ENCODE data around the gene ACE2. TPM values are rescaled to one million over a fixed set of nuclear protein-coding genes. Genes with fewer than 3 reads are reported as not detected.
"Not testable (repeated sequence)": the region's sequence is repeated elsewhere in the genome, so short reads cannot be mapped to it uniquely, and the experiment has no call there.

The ACE2 gene
- total RNA-seq (1 to 10 TPM; 2.0 to 3.6 TPM), polyA plus RNA-seq (ENCODE audit: insufficient read length in 6 of 6) (1 to 10 TPM in 1 of 6 donors, under 1 TPM in 5; 0.49 to 1.5 (median 0.69) TPM)
- long read RNA-seq, donor 1, partial matches to known transcripts: 0 of 1 reads
- long read RNA-seq, donor 1, other reads (novel, unspliced or antisense): 0 of 1 reads
- long read RNA-seq, donor 2: 0 reads
- long read RNA-seq, donor 3: 0 reads
- long read RNA-seq, donor 4, partial matches to known transcripts: 0 of 2 reads
- long read RNA-seq, donor 4, other reads (novel, unspliced or antisense): 2 of 2 reads
- long read RNA-seq, donor 5, partial matches to known transcripts: 0 of 1 reads
- long read RNA-seq, donor 5, other reads (novel, unspliced or antisense): 0 of 1 reads
- long read RNA-seq, donor 6, partial matches to known transcripts: 0 of 1 reads
- long read RNA-seq, donor 6, other reads (novel, unspliced or antisense): 0 of 1 reads
- long read RNA-seq, donor 7: 0 reads
- long read RNA-seq, donor 8: 0 reads
- long read RNA-seq, donor 9: 0 reads
- long read RNA-seq, donor 10: 0 reads
- long read RNA-seq, donor 11: 0 reads
- long read RNA-seq, donor 12: 0 reads

DNA sequence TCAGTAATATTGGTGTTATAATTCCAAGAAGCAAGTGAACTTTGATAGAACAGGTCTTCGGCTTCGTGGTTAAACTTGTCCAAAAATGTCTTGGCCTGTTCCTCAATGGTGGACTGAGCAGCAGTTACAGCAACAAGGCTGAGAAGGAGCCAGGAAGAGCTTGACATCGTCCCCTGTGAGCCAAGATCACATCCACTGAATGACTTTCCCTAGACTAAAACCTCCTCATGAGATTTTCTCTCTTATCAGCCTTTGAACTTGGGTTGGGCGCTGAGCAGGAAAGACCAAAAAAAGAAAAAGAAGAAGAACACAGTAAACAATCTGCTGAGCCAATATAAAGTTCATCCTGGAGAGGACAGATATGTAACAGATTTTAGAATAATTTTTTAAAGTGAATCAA is at the start of gene ACE2:
Gene ACE2 (minus strand): TSS at position 216 of the 400 bp plus-strand sequence. CDS start 49 bp downstream, at position 167.
- ATAC-seq: no peak
- intact Hi-C loops (cut with DNase I): no loop called here
- Histone ChIP-seq H3K36me3 (no peaks in the 10 kb centered on the region), H3K4me3 (no peak within 1 kb of the TSS), H3K27ac (no peak within 1 kb of the TSS), H3K4me1 (no peaks in the 10 kb centered on the region), H3K9me3 (no peaks in the 10 kb centered on the region), H3K27me3 (peaks cover 0 to 7% of the 10 kb centered on the region in 2 donors)
- no peak for DNase-seq
- TF ChIP-seq CTCF (IDR thresholded peaks at IDR 0.05): no peak

GRCh38 chrX:15647510-15647909 is 46.8 kb upstream of the ACE2 start:
- H3K4me3 ChIP-seq; H3K4me1 ChIP-seq; H3K9me3 ChIP-seq; DNase-seq; H3K36me3 ChIP-seq; H3K27ac ChIP-seq; intact Hi-C loops (cut with DNase I): not testable (repeated sequence)
- peak; percentile 60 for ATAC-seq
- peaks cover 0 to 24% of the 10 kb centered on the region in 2 donors for H3K27me3 ChIP-seq

DNA sequence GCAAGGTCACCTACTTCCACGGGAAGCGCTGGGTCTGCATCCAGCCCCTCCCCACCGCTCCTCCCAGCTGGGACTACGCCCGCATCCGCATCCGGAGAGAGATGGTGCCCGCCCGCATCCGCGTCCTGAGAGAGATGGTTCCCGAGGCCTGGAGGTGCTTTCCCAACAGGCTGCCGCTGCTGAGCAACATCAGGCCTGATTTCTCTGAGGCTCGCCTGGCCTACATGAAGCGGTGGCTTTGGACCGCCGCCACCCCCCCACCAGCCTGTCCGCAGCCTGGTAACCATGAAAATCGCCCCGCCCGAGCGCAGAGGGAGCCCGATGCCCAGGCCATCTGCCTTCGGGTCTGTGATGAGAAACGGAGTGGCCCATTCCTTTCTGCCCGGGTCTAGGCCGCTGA is 45.8 kb upstream of the ACE2 start:
- no peak for TF ChIP-seq CTCF (IDR thresholded peaks at IDR 0.05)
- ATAC-seq: no peak
- H3K36me3 ChIP-seq: no peaks in the 10 kb centered on the region
- no peaks in the 10 kb centered on the region for H3K4me1 ChIP-seq
- no peak for DNase-seq
- H3K27me3 ChIP-seq: peaks cover 0 to 25% of the 10 kb centered on the region in 2 donors
- intact Hi-C loops (cut with DNase I): no loop called here
- H3K9me3 ChIP-seq: no peaks in the 10 kb centered on the region
- no peak overlapping the region for H3K4me3 ChIP-seq
- no peak overlapping the region for H3K27ac ChIP-seq

GRCh38 chrX:15646031-15646430 is 45.3 kb upstream of the ACE2 start:
- no peak for ATAC-seq
- peaks cover 0 to 25% of the 10 kb centered on the region in 2 donors for H3K27me3 ChIP-seq
- intact Hi-C loops (cut with DNase I): no loop called here

GRCh38 chrX:15645266-15645665 is 44.5 kb upstream of the ACE2 start:
- no peak for TF ChIP-seq CTCF (IDR thresholded peaks at IDR 0.05)
- no peaks in the 10 kb centered on the region for H3K36me3 ChIP-seq
- no peaks in the 10 kb centered on the region for H3K9me3 ChIP-seq
- H3K27me3 ChIP-seq: peaks cover 0 to 26% of the 10 kb centered on the region in 2 donors
- DNase-seq (no peak), ATAC-seq (no peak)
- no peaks in the 10 kb centered on the region for H3K4me1 ChIP-seq
- intact Hi-C loops (cut with DNase I): no loop called here
- no peak overlapping the region for H3K4me3 ChIP-seq
- H3K27ac ChIP-seq: no peak overlapping the region

More at GRCh38 chrX:15646031-15646430, 45.3 kb upstream of the ACE2 start:
- Histone ChIP-seq H3K27ac (no peak overlapping the region), H3K9me3 (no peaks in the 10 kb centered on the region), H3K36me3 (no peaks in the 10 kb centered on the region), H3K4me3 (no peak overlapping the region), H3K4me1 (no peaks in the 10 kb centered on the region)
- TF ChIP-seq CTCF (IDR thresholded peaks at IDR 0.05): no peak
- peak in 1 of 4 donors; percentile 34 for DNase-seq
